Lung (tissue), 12 donors: ENCODE results near the gene CAND1. TPM values are rescaled to one million over a fixed set of nuclear protein-coding genes. Genes with fewer than 3 reads are reported as not detected.
A peak's percentile ranks its signal among the peaks of the same experiment; 100 is the strongest.

Source experiments
- ATAC-seq: fragments of 200-7000 bp; cut with Tn5 transposase; one replicate; pipeline ENCODE4 v1.9.1; 2020; ENCODE audit warnings: moderate number of reproducible peaks; ENCODE audit not compliant: insufficient read depth, low FRiP score
- DNase-seq, 3 donors: peaks; one replicate each; pipeline ENCODE4 v3.0.0-alpha.2; 2013 to 2017
- H3K27ac ChIP-seq, 2 donors: one replicate each; pipeline ENCODE4 v1.5.1; 2013; ENCODE audit warnings: mild to moderate bottlenecking in 2 of 2, moderate library complexity in 2 of 2, control low read depth in 1 of 2, inconsistent platforms in 1 of 2, low read depth in 1 of 2, low read length in 1 of 2
- H3K27me3 ChIP-seq, 3 donors: one replicate each; pipeline ENCODE4 v1.5.1; 2013; ENCODE audit warnings: low read length in 2 of 3; ENCODE audit not compliant: control insufficient read depth in 3 of 3, insufficient read depth in 3 of 3
- H3K36me3 ChIP-seq, 4 donors: one replicate each; pipeline ENCODE4 v1.5.1; 2013; ENCODE audit warnings: low read length in 4 of 4, mild to moderate bottlenecking in 1 of 4, moderate library complexity in 1 of 4; ENCODE audit not compliant: control insufficient read depth in 4 of 4, insufficient read depth in 4 of 4
- H3K4me1 ChIP-seq, 5 donors: one replicate each; pipeline ENCODE4 v1.5.1; 2013; ENCODE audit warnings: low read length in 5 of 5, mild to moderate bottlenecking in 2 of 5, moderate library complexity in 1 of 5; ENCODE audit not compliant: control insufficient read depth in 5 of 5, insufficient read depth in 5 of 5
- H3K4me3 ChIP-seq: one replicate; pipeline ENCODE4 v1.5.1; 2013; ENCODE audit warnings: mild to moderate bottlenecking, control low read depth, moderate library complexity
- H3K9ac ChIP-seq, 2 donors: one replicate each; pipeline ENCODE4 v1.5.1; 2013; ENCODE audit warnings: low read length in 2 of 2, control low read depth in 1 of 2; ENCODE audit not compliant: insufficient read depth in 1 of 2
- H3K9me3 ChIP-seq, 4 donors: one replicate each; pipeline ENCODE4 v1.5.1; 2013; ENCODE audit warnings: low read length in 3 of 4, mild to moderate bottlenecking in 1 of 4, moderate library complexity in 1 of 4; ENCODE audit not compliant: control insufficient read depth in 4 of 4, insufficient read depth in 3 of 4
- CTCF ChIP-seq: IDR thresholded peaks from 2 replicates; pipeline ENCODE4 v1.5.1; 2012; ENCODE audit warnings: mild to moderate bottlenecking; ENCODE audit errors: control extremely low read depth, extremely low read depth
- WGBS, 2 donors: extraction: QIAGEN DNeasy Blood & Tissue Kit; methylation state at CpG; one replicate each; pipeline ENCODE4 v1.1.7; 2013; 5-methylcytosine and 5-hydroxymethylcytosine counted together
- polyA plus RNA-seq, 2 donors: library from polyadenylated mRNA; stranded (reverse); fragments of 200-250 nt; gene quantifications; one replicate each; pipeline ENCODE4 v1.2.1, GENCODE V29; 2013
- total RNA-seq, 2 donors: library from RNA; depleted of rRNA in 1 of 2; stranded (reverse); fragments of >200 nt in 1 of 2; gene quantifications; one replicate each; pipeline ENCODE4 v1.2.1, GENCODE V29; 2014 to 2021
- donor health status: control.
- donor health status: control.
- donor health status: Bipolar disorder and iron deficiency.
- donor health status: healthy.
- donor health status: DM: yes; HTN: yes; CAD: no.

Gene CAND1
- total and polyA plus RNA-seq, 4 donors, result 12.9 to 194 (median 66.0) TPM

- Histone ChIP-seq H3K36me3 (no peaks in the 10 kb centered on the region), H3K9me3 (no peaks in the 10 kb centered on the region), H3K27me3 (no peaks in the 10 kb centered on the region), H3K9ac (no peak overlapping the region), H3K4me3 (no peak overlapping the region), H3K27ac (no peak overlapping the region), H3K4me1 (peaks cover 0 to 21% (median 3%) of the 10 kb centered on the region in 5 donors)
- no peak for DNase-seq
- no peak for ATAC-seq
- TF ChIP-seq CTCF, result no peak
- WGBS, 2 donors, result 84 to 86% methylated on average over 7 of the region's 7 CpGs
These were observed 88.4 kb downstream of the CAND1 start for GRCh38 chr12:67357376-67358125.

- WGBS, 2 donors, result 45 to 51% methylated on average over 4 of the region's 4 CpGs
- Histone ChIP-seq H3K27ac (no peak overlapping the region), H3K36me3 (no peaks in the 10 kb centered on the region), H3K9me3 (no peaks in the 10 kb centered on the region), H3K4me3 (no peak overlapping the region), H3K9ac (no peak overlapping the region), H3K4me1 (peaks cover 0 to 21% (median 3%) of the 10 kb centered on the region in 5 donors), H3K27me3 (no peaks in the 10 kb centered on the region)
- TF ChIP-seq CTCF, result no peak
- no peak for ATAC-seq
- DNase-seq, result peak in 2 of 3 donors; percentile 37 to 38
These were observed 89.7 kb downstream of the CAND1 start for GRCh38 chr12:67358781-67359338.

GRCh38 chr12:67362526-67362925 is 93.4 kb downstream of the CAND1 start:
- H3K4me1 ChIP-seq, result peaks cover 0 to 3% (median 0%) of the 10 kb centered on the region in 5 donors
- ATAC-seq, result no peak
- H3K9ac ChIP-seq, result no peak overlapping the region
- no peaks in the 10 kb centered on the region for H3K27me3 ChIP-seq
- H3K9me3 ChIP-seq, result no peaks in the 10 kb centered on the region
- TF ChIP-seq CTCF, result no peak
- no peaks in the 10 kb centered on the region for H3K36me3 ChIP-seq
- no peak for DNase-seq
- no peak overlapping the region for H3K27ac ChIP-seq
- no peak overlapping the region for H3K4me3 ChIP-seq
- WGBS, 2 donors, result 80 to 81% methylated on average over 6 of the region's 6 CpGs
